ENCODE results near the gene MORF4L2.

GRCh38 chrX:103637604-103638338 is 48.7 kb downstream of the MORF4L2 start:
- no peak for TF ChIP-seq SUZ12 (IDR thresholded peaks at IDR 0.05; ENCODE audit: extremely low read depth, insufficient read depth, insufficient read length)
- TF ChIP-seq YY1 (IDR thresholded peaks at IDR 0.05; ENCODE audit: insufficient read depth, insufficient read length): no peak
- TF ChIP-seq ZNF274 (IDR thresholded peaks at IDR 0.05; ENCODE audit: low read depth, low read length): no peak
